GM12891 (cell line): ENCODE measurements around the gene TNRC6A.

Source experiments
- POLR2A ChIP-seq: IDR thresholded peaks from 2 replicates; pipeline ENCODE4 v1.6.1; 2011; ENCODE audit warnings: low read depth, low read length, control low read depth
- POLR2AphosphoS5 ChIP-seq: IDR thresholded peaks from 2 replicates; pipeline ENCODE4 v1.6.1; 2011; ENCODE audit warnings: low read depth, low read length, control low read depth
- SPI1 ChIP-seq: IDR thresholded peaks from 2 replicates; pipeline ENCODE4 v1.6.1; 2011; ENCODE audit warnings: low read depth, low read length, control low read depth
- TAF1 ChIP-seq: IDR thresholded peaks from 2 replicates; pipeline ENCODE4 v1.6.1; 2011; ENCODE audit warnings: low read depth, low read length, control low read depth

GRCh38 chr16:24784121-24784520, 54.7 kb downstream of the TNRC6A start:
- TF ChIP-seq POLR2A = no peak
- no peak for TF ChIP-seq POLR2AphosphoS5
- no peak for TF ChIP-seq TAF1
- TF ChIP-seq SPI1 = no peak
